K562 (cell line): ENCODE results near the gene CDC5L. TPM values are rescaled to one million over a fixed set of nuclear protein-coding genes. Genes with fewer than 3 reads are reported as not detected.
A peak's percentile ranks its signal among the peaks of the same experiment; 100 is the strongest.

Source experiments
- ATAC-seq: fragments of 200-7000 bp; cut with Tn5 transposase; 3 replicates; pipeline ENCODE4 v1.9.1; 2020; ENCODE audit warnings: moderate library complexity
- BruUV-seq: library from RNA; stranded (reverse); fragments of 400-500 nt; replicated peaks from 2 replicates; lab custom pipeline; 2021; lab: Mats Ljungman, UMichigan
- CTCF ChIA-PET: fragments of 300-600 bp; formaldehyde crosslinking; extraction: SDS; loops from one replicate; lab custom pipeline; 2021; ENCODE audit warnings: low intra/inter-chr PET ratio; lab: Yijun Ruan, JAX
- POLR2A ChIA-PET: fragments of 300-600, 350-650 bp; sonication (Branson Sonifier 250); formaldehyde crosslinking; extraction: SDS; loops from one replicate; lab custom pipeline; 2021; ENCODE audit warnings: antibody characterized with exemption, inconsistent platforms; lab: Yijun Ruan, JAX
- DNase-seq, 4 experiments: peaks; one replicate each; pipeline versions ENCODE4 v3.0.0 to v3.0.0-alpha.2; 2011 to 2018; ENCODE audit warnings: low spot score in 3 of 4, mixed read lengths in 3 of 4; ENCODE audit errors: extremely low read depth in 1 of 4
- FAIRE-seq: peaks from 2 replicates; lab custom pipeline; 2011; peaks lifted over from hg19 to GRCh38; lab: Jason Lieb, UNC
- H2AFZ ChIP-seq: 2 replicates; pipeline ENCODE4 v1.6.0; 2011; ENCODE audit warnings: low read depth, low read length, control low read depth, inconsistent platforms
- H3K27ac ChIP-seq: fragments of 200-600 bp; 3 replicates; pipeline ENCODE4 v1.8.0; 2011; ENCODE audit warnings: low read depth, mild to moderate bottlenecking, control low read depth, inconsistent platforms, low read length, moderate library complexity, mixed read lengths; ENCODE audit errors: extremely low read depth
- H3K27me3 ChIP-seq, 2 experiments: fragments of 300-600 bp in 1 of 2; 2 replicates in 1 of 2; 3 replicates in 1 of 2; pipeline versions ENCODE4 v1.6.0 to v1.8.0; 2011; ENCODE audit warnings: inconsistent platforms in 2 of 2, low read length in 2 of 2, mild to moderate bottlenecking in 1 of 2, mixed read lengths in 1 of 2, moderate library complexity in 1 of 2; ENCODE audit not compliant: control insufficient read depth in 2 of 2, insufficient read depth in 2 of 2
- H3K36me3 ChIP-seq: fragments of 300-600 bp; 3 replicates; pipeline ENCODE4 v1.8.0; 2011; ENCODE audit warnings: mild to moderate bottlenecking, low read length, inconsistent platforms; ENCODE audit not compliant: control insufficient read depth, insufficient read depth
- H3K4me1 ChIP-seq, 2 experiments: fragments of 200-600 bp in 1 of 2; replicated peaks in 1 of 2; 2 replicates in 1 of 2; 3 replicates in 1 of 2; pipeline versions ENCODE4 v1.5.1 to v1.8.0; 2011; ENCODE audit warnings: inconsistent platforms in 2 of 2, low read length in 2 of 2, mild to moderate bottlenecking in 1 of 2, mixed read lengths in 1 of 2, moderate library complexity in 1 of 2; ENCODE audit not compliant: control insufficient read depth in 2 of 2, insufficient read depth in 2 of 2
- H3K4me2 ChIP-seq: 2 replicates; pipeline ENCODE4 v1.6.1; 2011; ENCODE audit warnings: low read length, control low read depth, inconsistent platforms, mixed read lengths; ENCODE audit not compliant: insufficient read depth
- H3K4me3 ChIP-seq: fragments of 200-600 bp; sonication (generic), shearing (Covaris generic); 2 replicates; pipeline ENCODE4 v1.5.1; 2016; ENCODE audit warnings: control low read depth, inconsistent platforms
- H3K79me2 ChIP-seq: fragments of 200-600 bp; 3 replicates; pipeline ENCODE4 v1.8.0; 2011; ENCODE audit warnings: low read length, inconsistent platforms; ENCODE audit not compliant: control insufficient read depth, insufficient read depth
- H3K9ac ChIP-seq, 2 experiments: 2 replicates each; pipeline versions ENCODE4 v1.6.0 to v1.6.1; 2011; ENCODE audit warnings: low read depth in 2 of 2, low read length in 2 of 2, control low read depth in 1 of 2, inconsistent platforms in 1 of 2, mild to moderate bottlenecking in 1 of 2, mixed read lengths in 1 of 2; ENCODE audit not compliant: insufficient read depth in 1 of 2
- H3K9me1 ChIP-seq: one replicate; pipeline ENCODE4 v1.6.0; 2011; ENCODE audit warnings: inconsistent platforms, mild to moderate bottlenecking, low read length, moderate library complexity; ENCODE audit not compliant: control insufficient read depth, insufficient read depth
- H3K9me3 ChIP-seq: replicated peaks from 2 replicates; pipeline ENCODE4 v1.5.1; 2011; ENCODE audit warnings: low read depth, low read length, inconsistent platforms; ENCODE audit not compliant: control insufficient read depth, insufficient read depth
- H4K20me1 ChIP-seq: replicated peaks from 2 replicates; pipeline ENCODE4 v1.6.1; 2011; ENCODE audit warnings: low read length, inconsistent platforms, mixed read lengths; ENCODE audit not compliant: control insufficient read depth, insufficient read depth
- FOXA3 ChIP-seq, 2 experiments: fragments of 450-650 bp in 1 of 2; sonication (generic) in 1 of 2; formaldehyde crosslinking; IDR thresholded peaks in 1 of 2; conservative IDR thresholded peaks in 1 of 2; 2 replicates each; pipeline versions ENCODE4 v1.4.0 to v1.8.0; 2020 to 2022; ENCODE audit warnings: mild to moderate bottlenecking in 2 of 2, missing genetic modification reagents in 1 of 2
- PHB2 ChIP-seq: fragments of 450-650 bp; IDR thresholded peaks from 2 replicates; pipeline ENCODE4 v1.6.1; 2017; ENCODE audit warnings: low read depth
- RBM25 ChIP-seq: fragments of 200-400 bp; formaldehyde crosslinking; IDR thresholded peaks from 2 replicates; pipeline ENCODE4 v1.6.1; 2018; ENCODE audit warnings: low read length, low read depth, moderate library complexity; ENCODE audit not compliant: severe bottlenecking
- SMARCE1 ChIP-seq: fragments of 450-650 bp; IDR thresholded peaks from 2 replicates; pipeline ENCODE4 v1.7.1; 2016; ENCODE audit warnings: mild to moderate bottlenecking
- ZBTB17 ChIP-seq: fragments of 450-650 bp; formaldehyde crosslinking; IDR thresholded peaks from 2 replicates; pipeline ENCODE4 v1.4.0; 2020; ENCODE audit warnings: mild to moderate bottlenecking
- ZNF121 ChIP-seq: sonication (generic); formaldehyde crosslinking; conservative IDR thresholded peaks from 2 replicates; pipeline ENCODE4 v1.8.0; 2022; ENCODE audit warnings: missing genetic modification reagents
- WGBS: fragments of 100-300 bp; shearing (Covaris generic); methylation state at CpG from one replicate; pipeline ENCODE4 v1.1.6; 2016; ENCODE audit warnings: low coverage, mixed read lengths; ENCODE audit not compliant: insufficient coverage; ENCODE audit errors: missing lambda C conversion rate; 5-methylcytosine and 5-hydroxymethylcytosine counted together
- in situ Hi-C: fragments of 300-500 bp; cut with MboI; formaldehyde crosslinking; loops from 4 replicates; pipeline ENCODE4 v1.15.0; 2018; ENCODE audit warnings: inconsistent platforms, mixed read lengths
- intact Hi-C: fragments of 100-400 bp; cut with micrococcal nuclease; formaldehyde crosslinking; loops from 2 replicates; pipeline ENCODE4 v1.14.2; 2022
- polyA plus RNA-seq, 8 experiments: library from polyadenylated mRNA; depleted of rRNA in 4 of 8; stranded (reverse) in 5 of 8; unstranded in 3 of 8; fragments of >200 nt; fragmentation: Nextera tagmentation in 2 of 8; fragmentation: Illumina TruSeq in 1 of 8; extraction: Ambion mirVana in 2 of 8; extraction: Trizol in 1 of 8; gene quantifications; 2 replicates each; pipeline versions ENCODE4 v1.2.1 to v1.2.3, GENCODE V29; 2011 to 2014; ENCODE audit warnings: inconsistent platforms in 1 of 8, missing spikeins in 1 of 8
- total RNA-seq, 7 experiments: library from RNA; depleted of rRNA in 6 of 7; stranded (reverse); fragments of >200 nt in 6 of 7; fragmentation: Illumina TruSeq in 2 of 7; extraction: Trizol in 2 of 7; gene quantifications; 2 replicates each; pipeline versions ENCODE4 v1.2.1 to v1.2.3, GENCODE V29; 2011 to 2021; ENCODE audit warnings: low replicate concordance in 1 of 7
- TF ChIP-seq, protein P1 (sequence below): fragments of 450-650 bp; IDR thresholded peaks from 2 replicates; pipeline ENCODE4 v1.6.1; 2016; ENCODE audit warnings: borderline replicate concordance

The CDC5L gene
- total and polyA plus RNA-seq, 9 of the 15 experiments (the other 6 are each of a cell fraction or from before 2014, with no cell fraction given), result 22.3 to 44.2 (median 30.8) TPM

DNA sequence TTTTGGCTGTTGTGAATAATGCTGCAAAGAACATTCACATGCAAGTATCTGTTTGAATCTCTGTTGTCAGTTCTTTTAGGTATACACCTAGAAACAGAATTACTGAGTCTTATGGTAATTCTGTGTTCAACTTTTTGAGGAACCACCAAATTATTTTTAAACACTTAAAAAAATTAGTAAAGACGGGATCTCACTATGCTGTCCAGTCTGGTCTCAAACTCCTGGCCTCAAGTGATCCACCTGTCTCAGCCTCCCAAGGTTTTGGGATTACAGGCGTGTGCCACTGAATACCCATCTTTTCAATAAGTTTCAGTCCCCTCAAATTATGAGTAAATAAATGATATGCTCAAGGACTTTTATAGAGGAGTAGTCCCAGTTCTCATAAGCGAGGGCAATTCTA, 27.5 kb upstream of the CDC5L start:
- no peak for FAIRE-seq
- H3K79me2 ChIP-seq, result no peaks in the 10 kb centered on the region
- no peak overlapping the region for H3K9ac ChIP-seq
- no peak for ATAC-seq
- no TSS peak for BruUV-seq
- in situ Hi-C loops, result no loop called here
- H3K36me3 ChIP-seq, result no peaks in the 10 kb centered on the region
- H3K4me3 ChIP-seq, result no peak overlapping the region
- 0 out of 2 replicates have a peak, but pooled peaks cover 2% of the 10 kb centered on the region for H3K9me3 ChIP-seq
- no peak overlapping the region for H3K27ac ChIP-seq
- no peak for TF ChIP-seq PHB2
- TF ChIP-seq ZBTB17 (CRISPR knock-in tag), result no peak
- no peak for TF ChIP-seq FOXA3 (CRISPR knock-in tag; conservative IDR thresholded peaks at IDR 0.05 in 1 of 2, IDR thresholded peaks at IDR 0.05 in 1 of 2)
- TF ChIP-seq, protein P1, sequence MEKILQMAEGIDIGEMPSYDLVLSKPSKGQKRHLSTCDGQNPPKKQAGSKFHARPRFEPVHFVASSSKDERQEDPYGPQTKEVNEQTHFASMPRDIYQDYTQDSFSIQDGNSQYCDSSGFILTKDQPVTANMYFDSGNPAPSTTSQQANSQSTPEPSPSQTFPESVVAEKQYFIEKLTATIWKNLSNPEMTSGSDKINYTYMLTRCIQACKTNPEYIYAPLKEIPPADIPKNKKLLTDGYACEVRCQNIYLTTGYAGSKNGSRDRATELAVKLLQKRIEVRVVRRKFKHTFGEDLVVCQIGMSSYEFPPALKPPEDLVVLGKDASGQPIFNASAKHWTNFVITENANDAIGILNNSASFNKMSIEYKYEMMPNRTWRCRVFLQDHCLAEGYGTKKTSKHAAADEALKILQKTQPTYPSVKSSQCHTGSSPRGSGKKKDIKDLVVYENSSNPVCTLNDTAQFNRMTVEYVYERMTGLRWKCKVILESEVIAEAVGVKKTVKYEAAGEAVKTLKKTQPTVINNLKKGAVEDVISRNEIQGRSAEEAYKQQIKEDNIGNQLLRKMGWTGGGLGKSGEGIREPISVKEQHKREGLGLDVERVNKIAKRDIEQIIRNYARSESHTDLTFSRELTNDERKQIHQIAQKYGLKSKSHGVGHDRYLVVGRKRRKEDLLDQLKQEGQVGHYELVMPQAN, result no peak
- TF ChIP-seq ZNF121 (CRISPR knock-in tag), result peak; percentile 91
- TF ChIP-seq SMARCE1, result no peak
- peak; percentile 29 for TF ChIP-seq RBM25
- TF ChIP-seq, all 486 proteins: peak for 2
- ChIA-PET CTCF (no interaction called here), POLR2A (no interaction called here)
- no peak overlapping the region for H3K4me2 ChIP-seq
- H4K20me1 ChIP-seq, result no peaks in the 10 kb centered on the region
- no peaks in the 10 kb centered on the region for H3K4me1 ChIP-seq
- intact Hi-C loops, result no loop called here
- 2% methylated on average over 3 of the region's 3 CpGs for WGBS
- no peaks in the 10 kb centered on the region for H3K9me1 ChIP-seq
- no peak overlapping the region for H2AFZ ChIP-seq
- no peak for DNase-seq
- peaks cover 15 to 24% of the 10 kb centered on the region in 2 experiments for H3K27me3 ChIP-seq
